Activated CD4-positive, alpha-beta T cell treated with anti-CD3 and anti-CD28 coated beads for 4 hours (primary cell): ENCODE measurements around the gene COG3.

ENCODE experiments used
- DNase-seq, 2 donors: peaks; one replicate each; pipeline ENCODE4 v3.0.0-alpha.2; 2020

The COG3 gene

DNA sequence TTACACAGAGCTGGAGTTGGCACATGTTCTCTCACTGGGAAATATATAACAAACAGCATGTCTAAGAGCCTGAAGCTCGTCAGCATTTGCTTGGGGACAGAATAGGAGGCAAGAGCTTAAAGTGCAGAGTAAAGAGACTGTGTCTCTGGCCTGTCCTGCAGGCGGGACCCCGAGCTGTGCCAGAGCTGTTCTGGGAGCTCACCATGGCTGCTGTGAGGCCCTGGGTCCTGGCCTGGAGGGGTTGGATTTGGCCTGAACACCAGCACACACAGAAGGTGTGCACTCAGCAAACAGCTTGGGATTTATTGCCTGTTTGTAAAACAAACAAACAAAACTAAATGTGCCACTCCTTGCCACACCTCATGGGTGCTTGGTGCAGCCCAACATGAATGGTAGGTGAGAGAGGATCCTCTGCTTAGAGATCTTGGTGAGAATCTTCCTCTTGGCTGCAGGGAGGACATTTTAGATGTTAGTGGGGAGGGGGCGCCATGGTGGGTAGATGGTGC lies 89.9 kb downstream of the COG3 start:
- no peak for DNase-seq

DNA sequence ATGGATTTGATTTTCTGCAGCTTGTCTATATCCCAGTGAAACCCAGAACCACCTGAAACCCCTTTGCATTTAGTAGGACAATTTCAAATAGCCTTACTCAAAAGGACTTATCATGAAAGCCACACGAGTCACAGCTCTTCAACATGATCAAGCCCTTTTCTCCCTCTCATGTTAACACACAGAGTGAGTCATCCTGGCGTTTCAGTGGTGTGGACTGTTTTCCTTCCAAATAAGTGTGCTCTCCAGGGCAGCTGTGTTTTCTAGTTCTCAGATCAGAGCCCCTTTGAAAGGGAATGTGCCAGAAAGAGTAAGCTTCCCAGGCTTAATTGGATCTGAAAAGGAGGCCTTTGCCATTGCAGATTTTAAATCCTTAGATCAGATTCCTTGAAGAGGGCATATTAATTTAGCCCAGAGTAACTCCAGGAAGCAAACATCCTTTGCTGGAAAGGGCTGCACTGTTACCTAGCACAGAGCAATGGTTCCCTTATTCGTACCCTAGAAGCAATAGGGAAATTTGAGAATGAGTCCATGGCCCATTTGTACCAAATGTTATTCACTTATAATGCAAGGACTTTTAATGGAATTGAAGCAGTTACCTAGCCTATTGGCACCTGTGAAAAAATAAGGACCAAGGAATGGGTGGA lies 99.5 kb downstream of the COG3 start:
- no peak for DNase-seq

DNA sequence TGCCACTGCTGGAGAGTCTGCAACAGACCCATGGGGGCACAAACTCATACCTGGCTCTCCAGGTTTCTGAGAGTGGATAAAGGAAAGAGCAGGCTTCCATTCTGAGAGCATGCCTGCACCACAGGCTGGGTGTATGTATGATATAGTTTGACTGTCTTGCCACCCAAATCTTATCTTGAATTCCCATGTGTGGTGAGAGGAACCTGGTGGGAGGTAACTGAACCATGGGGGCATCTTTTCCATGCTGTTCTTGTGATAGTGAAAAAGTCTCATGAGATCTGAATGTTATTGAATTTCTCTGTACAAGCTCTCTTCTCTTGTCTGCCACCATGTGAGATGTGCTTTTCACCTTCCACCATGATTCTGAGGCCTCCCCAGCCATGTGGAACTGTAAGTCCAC lies 100.6 kb downstream of the COG3 start:
- DNase-seq, result no peak

DNA sequence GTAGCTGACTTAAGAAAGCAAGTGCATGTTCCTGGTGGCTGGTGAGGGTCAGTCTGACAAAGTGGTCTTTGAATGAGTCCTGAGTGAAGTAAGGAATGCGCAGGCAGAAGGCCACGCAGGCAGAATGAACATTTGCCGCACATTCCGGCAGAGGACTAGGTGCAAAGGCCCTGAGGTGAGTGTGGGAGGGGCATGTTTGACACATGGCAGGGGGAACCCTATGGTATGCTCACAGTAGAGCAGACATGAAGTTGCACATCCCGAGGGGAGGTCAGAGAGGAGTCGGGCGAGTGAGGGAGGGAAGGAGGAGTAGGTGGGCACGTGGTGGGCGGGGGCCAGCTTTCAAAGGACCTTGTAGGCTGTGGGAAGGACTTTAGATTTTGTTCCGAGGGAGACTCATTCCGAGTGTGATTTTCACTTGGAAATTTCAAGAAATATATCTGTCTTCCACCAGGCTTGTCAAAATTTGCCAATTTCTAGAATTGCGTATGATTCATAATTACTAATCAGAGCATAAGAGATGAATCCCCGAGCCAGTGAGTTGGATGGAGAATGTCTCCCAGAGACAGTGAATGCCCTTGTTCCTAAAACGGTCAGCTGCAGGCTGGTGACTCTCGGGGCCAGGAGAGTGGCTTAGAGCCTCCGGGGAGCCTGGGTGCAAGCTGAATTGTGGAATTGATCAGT lies 110.5 kb downstream of the COG3 start:
- DNase-seq, result no peak

DNA sequence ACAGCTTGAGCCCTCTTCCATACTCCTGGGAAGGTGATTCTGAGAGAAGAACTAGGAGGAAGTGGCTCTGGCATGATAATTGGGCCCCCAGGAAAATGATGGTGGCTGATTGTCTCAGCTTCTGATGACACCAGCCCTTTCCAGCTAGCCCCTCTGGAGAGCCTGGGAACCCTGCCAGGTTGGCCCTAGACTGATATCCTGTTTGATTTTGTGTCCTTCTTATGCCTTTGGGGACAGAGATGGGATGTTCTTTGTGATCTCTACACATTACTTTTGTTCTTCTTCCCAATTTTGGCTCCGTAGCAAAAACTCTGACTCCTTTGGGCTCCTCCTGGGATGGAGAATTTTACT lies 111.1 kb downstream of the COG3 start:
- no peak for DNase-seq

DNA sequence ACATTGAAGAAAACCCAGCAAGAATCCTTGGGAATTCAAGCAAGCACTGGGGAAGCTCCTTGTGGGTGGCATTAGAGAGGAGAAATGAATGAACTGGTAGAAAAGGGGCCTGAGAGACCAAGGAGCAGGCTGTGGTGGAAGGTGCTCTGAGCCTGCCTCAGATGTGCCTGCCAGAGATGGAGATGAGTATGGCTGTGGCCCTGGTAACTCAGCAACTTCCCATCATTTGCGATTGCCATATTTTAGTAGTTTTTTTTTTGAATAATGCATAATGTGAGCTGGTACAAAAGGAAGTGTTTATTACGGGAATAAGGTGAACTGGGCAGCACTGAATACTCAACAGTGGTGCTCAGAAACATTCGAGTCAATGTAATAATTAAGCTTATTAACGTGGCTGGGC lies 111.7 kb downstream of the COG3 start:
- DNase-seq, result no peak

DNA sequence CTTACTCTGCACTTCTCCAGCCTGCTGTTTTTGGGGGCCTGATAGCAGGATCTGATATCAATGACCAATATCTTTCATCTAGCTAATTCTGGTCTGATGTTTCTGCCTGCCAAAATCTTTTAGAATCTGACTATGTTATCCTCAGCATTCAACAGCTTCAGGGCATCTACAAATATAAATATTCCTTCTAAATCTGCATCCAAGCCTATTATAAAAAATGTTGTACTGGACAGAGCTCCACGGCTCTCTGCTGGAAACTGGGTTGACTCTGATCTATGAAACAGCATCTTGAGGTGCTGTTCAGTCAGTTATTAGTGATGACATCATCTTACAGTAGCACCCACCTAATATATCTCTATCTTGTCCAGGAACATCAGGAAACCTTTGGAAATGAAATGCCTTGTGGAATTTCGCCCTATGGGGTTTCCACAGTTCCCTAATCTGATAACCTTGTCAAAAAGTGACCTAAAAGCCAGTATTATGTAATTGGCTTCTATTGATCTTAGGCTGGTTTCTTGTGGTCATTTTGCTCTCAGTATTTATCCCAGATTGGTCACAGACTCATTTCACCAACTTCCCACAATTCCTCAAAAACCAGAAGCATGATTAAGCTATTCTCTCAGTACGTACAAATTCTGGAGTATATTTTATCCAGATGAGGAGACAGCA lies 117.8 kb downstream of the COG3 start:
- no peak for DNase-seq

DNA sequence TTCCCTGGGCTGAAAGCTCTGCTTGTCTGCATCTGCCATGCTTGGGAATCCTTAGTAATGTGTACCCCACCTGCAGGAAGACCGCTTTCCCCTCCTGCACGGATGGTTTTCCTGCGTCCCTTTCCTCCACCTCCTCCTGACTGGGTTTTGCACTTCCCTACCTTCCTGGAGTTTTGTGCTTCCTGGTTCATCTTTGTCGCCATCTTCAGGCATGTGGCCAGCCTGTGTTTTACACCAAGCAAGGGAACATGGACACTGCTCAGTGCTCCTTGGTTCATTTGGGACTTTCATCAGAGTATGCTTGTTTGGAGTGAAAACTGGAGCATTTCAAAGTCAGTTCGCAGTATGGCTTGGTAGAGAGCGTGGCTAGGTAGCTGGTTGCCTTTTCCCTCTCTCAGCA lies 120.1 kb downstream of the COG3 start:
- DNase-seq, result no peak
